GM21367 (cell line): ENCODE results near the gene STUM.

Experiments used
- ATAC-seq: cut with Tn5 transposase; IDR thresholded peaks from one replicate; pipeline ENCODE4 v1.9.1; 2021; ENCODE audit not compliant: unreplicated experiment

STUM gene

DNA sequence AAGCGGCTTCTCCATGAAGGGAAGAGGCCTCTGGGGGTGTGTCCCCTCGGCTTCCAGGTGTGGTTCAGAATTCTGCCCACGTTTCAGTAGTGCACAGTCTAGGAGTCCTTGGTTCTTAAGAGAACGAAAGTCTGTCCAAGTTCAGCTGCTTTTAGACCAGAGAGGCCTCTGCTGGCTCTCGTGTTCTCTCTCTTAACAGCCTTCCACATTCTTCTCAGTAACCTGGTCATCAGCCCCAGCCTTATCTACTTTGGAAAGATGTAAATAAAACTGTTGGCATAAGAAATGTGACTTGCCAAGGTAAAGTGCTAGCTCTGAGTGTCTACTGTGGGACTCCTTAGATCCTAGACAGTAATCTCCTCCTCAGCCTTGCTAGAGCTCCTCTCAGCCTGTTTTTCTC is 15.3 kb upstream of the STUM start:
- no peak for ATAC-seq

DNA sequence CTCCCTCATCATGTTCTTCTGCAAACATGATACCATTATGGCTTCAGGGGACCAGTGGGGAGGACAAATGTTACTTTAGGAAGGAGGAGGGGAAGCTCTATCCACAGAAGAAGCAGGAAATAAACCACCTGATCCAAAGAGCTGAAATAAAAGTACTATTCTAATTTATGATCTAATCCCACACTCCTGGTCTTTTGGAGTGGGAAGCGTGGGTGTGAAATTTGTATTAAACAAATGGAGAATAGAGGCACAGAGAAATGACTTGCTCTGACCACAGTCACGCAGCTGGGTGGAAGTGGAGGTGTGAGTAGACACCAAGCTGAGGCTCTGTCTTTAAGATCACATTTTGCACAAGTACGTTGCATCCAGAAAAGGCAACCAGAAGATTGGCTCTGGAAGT is 14.5 kb upstream of the STUM start:
- ATAC-seq, result no peak

DNA sequence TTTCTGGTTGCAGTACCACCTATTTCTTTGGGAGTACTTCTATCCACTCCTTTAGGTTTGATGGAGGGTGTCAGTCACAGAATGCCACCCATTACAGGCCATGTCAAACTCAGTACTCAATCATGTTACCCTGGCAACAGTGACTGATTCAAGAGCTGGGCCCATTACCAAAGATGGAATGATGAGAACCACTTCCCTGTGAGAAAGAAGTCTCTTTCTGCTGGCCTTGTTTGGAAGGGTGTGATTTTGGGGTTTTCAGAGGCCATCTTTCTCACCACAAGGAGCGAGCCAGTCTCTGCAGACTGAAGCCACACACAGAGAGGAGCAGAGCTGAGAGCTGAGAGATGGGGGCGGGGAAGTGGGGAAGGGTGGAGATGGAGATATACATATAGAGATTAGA is 13.9 kb upstream of the STUM start:
- ATAC-seq, result no peak

DNA sequence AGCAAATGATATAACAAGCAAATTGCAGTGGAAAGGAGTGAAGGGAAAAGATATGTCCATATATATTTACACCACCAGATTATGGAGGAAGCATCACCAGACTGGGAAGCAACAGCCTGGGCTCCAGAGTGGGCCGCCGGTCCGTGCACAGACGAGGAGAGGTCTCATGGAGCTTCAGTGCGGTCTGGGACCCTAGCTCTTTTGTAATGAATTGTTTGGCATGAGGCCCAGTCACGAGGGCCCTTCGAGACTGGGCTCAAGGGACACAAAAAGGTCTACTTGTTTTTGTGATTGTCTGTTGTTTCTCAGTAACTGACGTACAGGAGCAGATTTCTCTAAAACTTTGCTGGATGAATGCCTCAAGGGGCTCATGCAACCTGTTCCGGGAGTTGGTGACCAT is 12.9 kb upstream of the STUM start:
- ATAC-seq, result no peak

DNA sequence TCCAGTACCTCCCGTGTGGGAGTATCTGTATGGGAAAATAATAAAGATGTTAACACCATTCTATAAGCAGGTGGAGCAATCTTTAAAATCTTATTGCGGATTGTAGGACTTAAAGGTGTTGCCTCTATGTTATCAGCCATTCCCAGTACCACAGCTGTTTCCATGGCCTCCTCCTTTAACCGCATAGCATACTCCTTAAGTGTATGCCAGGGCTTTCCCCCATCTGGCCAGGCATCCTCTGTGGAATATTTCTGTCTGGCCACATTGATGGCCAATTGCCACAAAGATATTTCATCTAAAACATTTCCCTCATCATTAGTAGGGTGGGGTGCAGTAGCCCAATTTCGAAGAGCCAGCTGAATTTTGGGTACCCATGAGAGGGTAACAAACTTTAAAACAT is 7.3 kb upstream of the STUM start:
- no peak for ATAC-seq

DNA sequence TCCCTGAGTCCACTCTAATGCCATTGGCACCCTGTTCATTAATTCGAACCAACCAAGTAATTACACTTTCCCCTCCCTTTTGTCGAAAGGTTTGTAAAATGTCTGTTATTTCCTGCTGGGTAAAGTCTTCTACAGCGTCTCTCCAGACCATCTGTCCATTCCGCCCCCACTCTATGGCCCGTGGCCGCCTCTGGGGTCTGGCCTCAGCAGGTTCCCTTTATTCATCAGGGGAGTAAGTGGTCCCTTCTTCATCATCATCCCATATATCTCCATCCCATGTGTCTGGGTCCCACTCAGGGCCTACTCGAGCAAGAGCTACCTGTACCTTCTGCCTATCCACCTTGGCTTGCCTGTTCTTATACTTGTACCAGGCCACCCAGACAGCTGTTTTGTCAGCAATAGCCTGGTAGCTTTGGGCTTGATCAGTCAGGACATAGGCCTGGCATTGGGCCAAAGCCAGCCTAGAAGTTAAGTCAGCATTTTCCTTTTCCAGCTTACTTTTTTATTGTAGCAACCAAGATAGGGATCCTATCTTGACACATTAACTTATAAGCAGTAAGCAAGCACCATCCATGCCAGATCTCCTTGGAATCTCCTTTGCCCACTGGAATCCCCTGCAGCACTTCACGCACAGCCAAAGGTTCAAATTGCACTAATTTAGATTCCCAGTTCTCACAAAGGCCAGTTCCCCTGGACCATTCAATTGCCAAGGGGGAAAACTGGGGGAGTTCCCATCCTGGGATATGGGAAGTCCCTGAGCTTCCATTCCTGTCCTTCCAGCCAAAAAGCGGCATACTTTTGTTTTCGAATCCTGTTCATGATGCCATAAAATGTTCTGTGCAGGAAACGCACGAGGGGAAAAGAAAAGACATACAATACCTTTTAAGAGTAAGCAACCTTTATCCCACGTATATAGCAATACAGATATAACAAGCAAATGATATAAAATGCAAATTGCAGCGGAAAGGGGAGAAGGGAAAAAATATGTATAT is 6.6 kb upstream of the STUM start:
- ATAC-seq, result no peak

DNA sequence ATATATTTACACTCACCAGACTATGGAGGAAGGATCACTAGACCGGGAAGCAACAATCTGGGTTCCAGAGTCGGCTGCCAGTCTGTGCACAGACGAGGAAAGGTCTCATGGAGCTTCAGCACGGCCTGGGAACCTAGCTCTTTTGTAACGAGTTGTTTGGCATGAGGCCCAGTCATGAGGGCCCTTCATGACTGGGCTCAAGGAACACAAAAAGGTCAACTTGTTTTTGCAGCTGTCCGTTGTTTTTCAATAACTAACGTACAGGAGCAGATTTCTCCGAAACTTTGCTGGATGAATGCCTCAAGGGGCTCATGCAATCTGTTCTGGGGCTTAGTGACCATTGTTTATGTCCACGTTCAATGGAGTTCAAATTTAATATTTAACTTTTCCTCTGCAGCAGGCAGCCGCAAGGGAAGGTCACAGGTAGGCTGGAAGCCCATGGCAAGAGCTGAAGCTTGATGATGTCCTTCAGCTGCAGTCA is 5.9 kb upstream of the STUM start:
- ATAC-seq, result no peak

DNA sequence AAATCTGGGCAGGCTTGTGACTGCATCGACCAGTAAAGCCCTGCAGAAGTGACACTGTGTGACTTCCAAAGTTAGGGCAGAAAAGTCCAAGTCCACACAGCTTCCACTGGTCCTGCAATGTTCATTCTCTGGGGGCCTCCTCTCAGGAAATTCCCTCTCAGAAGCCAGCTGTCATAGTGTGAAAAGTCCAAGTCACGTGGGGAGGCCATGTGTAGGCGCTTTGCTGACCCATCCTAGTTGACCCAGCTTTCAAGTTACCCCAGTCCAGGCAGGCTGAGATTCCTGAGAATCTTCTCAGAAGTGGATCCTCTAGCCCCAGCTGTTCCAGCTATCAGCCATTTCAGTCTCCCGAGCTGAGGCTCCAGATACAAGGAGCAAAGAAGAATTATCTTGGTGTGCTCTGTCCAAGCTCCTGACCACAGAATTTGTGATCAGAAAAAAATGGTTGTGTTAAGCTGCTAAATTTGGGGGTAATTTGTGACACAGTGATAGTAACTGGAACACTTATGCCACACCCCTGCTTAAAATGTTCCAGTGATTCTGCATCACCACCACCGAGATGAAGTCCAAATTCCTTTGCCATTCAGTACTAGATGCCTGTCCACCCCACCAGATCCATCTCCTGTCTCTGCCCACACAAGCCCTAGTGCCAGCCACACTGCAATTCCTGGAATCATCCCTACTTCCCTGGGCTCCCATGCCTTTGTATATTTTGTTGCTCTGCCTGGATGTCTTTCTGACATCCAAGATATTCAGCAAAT is 2.5 kb upstream of the STUM start:
- ATAC-seq, result no peak

DNA sequence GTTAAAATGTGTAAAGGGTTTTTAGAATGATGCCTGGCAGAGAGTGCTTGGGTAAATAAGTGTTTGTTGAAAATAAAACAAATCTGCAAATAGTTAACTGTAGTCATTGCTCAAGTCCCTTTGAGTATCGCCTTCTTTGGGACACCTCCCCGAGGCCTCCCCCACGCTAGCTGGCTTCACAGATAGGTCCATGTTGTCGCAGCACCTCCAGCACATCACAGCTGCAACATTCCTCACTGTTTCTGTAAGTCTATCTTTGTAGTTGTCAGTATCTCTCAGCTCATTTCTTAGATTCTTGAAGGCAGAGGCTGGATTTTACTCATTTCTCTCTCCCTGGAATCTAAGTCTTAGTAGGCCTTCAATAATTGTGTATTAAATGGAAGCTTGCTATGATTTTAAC is 1.6 kb upstream of the STUM start:
- ATAC-seq, result no peak

DNA sequence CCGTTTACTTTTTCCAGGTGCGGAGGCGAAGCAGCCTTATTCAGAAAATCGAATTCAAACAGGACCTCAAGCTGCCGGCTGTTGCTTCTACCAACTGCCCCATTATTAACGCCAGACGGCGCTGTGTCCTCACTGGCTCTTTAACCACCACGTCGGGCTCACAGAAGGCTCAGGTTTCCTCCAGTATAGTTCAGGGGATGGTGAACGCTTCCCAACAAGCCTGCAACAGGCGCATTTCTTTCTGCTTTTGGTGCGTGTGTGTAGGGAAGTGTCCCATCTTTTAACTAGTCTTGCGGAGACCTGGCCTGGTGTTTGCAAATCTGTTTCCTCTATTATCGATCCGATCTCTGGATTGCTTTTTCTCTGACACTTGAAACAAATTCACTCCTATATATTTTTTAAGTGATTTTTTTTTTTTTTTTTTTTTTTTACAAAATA is 791 bp upstream of the STUM start:
- no peak for ATAC-seq

DNA sequence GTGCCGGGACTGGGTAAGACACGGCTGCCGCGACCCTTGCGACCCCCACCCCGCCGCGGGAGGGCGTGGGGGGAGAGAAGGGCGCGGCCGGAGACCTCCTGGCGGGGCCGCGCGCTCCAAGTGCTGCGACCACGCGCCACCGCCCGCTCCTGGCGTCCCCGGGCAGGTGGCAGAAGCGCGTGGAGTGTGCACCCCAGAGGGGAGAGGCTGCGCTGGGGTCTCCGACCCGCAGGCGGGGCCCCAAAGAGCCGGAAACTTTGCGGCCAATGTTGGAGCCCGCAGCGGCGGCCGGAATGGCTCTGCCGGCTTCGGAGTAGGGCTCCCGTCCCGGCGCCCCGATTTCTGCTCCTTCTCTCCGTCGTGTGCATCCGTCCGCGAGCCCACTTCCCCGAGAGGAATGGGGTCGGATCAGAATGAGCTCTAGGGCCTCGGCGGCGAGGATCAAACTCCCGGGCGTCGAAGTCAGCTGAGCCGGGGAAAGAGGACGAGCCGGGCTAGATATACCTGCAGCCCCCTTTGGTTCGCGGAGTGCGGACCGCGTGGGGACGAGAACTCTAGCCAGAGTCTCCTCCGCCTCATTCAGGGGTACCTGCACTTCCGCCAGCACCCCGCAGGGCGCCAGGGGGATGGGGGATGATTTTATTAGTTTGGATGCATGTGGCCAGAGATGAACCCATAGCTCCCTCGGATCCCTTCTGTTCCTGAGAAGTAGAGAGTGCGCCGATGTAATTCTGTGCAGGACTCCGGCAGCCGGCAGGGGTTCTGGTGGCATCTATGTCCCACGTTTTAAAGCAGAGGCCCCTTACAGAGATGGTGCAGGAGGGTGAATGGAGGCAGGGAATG is 751 bp downstream of the STUM start:
- ATAC-seq, result no peak

DNA sequence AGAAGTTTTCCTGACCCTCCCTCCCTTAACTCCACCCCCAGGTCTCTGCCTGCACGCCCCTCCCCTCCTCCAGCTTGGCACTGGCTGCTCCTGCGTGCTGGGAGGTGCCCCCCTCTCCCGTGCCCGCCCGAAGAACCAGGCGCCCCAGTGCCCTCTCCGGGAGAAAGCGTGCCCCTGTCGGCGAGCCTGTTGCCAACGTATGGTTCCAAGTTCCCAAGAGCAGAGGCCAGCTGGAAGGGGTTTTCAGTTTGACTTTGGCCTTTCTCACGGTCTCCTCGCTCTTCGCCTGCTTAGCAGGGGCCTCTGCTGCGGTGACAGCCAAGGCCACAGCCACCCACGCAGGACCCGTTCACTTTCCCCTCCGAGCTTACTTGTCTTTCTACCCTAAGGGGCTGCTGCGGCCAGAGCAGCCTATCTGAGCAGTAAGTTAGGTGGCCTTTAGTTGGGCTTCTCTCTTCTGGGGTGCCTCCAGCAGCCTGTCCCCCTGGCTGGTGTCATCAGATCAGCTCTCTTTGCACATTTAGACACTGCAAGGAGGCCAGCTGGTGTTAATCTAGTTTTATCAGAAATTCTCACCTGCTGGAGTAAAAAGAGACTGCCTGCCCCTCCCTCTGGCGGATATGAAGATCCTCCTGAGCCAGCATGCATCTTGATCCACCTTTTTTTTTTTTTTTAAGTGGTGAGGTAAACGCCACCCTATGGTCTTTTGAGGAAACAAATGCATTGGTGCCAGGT is 1.5 kb downstream of the STUM start:
- ATAC-seq, result no peak

DNA sequence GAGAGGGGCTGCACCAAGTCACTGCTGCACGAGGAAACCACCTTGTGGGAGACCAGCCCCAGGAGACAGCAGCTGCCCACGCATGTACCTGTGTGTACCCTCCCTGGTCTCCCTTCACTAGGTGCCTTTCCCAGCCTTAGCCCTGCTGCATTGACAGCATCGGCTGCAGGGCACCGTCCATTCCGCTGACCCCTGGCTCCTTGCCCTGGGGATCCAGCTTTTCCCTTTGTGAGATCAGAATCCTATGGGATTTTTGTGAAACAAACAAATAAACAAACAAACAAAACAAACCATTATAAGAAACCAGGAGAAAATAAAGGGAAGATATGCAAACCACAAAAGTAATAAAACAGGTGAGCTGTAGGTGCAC is 2.1 kb downstream of the STUM start:
- no peak for ATAC-seq

DNA sequence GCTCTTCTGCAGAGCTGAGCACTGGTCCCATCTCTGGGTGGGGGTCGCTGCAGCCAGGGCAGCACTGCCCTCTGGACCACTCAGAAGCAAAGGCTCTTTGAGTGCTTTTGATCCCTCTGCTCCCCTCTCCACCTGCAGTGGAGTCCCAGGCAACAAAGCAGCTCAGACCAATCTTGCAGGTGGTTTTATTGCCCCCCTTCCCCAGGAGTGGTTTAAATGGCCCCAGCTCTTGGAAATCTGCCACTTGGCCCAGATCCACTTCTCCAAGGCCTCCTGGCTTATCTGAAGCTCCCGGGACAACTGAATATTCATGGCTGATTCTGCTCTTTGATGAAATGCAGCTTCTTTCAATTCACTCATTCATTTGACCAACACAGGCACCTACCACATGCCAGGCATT is 2.7 kb downstream of the STUM start:
- no peak for ATAC-seq

DNA sequence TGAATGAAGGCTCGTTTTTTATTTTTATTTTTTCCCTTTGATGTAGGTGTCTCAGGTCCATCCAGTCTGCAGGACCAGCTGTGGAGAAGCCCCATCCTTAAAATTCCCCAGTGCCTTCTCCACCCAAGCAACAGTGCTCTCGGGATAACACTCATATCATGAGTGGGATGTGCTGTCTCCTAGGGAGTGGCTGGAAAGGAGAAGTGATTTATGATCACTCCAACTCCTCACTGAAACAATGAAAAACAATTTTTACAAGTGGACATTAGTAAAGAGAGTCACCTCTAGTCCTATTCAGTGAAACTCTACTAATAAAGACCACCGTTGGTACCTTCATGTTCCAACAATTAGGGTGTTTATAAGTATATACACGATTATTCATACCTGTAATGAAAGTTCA is 3.5 kb downstream of the STUM start:
- no peak for ATAC-seq

DNA sequence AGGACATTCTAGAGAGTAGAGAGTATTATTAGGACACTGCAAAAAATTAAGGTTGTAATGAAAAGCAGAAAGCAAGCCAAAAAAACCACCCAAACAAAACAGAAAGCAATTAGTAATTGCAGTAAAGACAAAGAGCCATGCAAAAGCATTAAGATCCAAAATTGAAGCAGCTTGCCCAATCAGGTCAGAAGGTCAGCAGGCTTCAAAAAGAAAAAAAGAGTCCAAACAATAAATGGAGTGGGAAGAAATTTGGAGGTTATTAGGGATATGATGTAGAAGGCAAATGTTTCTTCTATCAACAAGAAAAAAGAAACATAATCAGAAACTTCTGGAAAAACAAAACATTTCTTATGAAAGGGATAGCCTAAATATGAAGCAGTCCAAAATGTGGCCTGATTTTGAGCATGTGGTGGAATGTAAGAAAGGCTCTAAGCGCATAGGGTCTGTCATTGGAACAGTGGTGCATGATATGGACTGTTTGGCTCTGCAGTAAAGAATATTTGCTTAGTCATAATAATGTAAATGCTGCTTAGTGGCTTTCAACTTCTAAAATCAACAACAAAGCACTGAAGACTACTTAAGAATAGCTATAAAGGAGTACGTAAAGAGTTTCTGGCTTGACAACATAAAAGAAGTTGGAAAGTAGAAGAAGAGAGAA is 4.8 kb downstream of the STUM start:
- ATAC-seq, result no peak

DNA sequence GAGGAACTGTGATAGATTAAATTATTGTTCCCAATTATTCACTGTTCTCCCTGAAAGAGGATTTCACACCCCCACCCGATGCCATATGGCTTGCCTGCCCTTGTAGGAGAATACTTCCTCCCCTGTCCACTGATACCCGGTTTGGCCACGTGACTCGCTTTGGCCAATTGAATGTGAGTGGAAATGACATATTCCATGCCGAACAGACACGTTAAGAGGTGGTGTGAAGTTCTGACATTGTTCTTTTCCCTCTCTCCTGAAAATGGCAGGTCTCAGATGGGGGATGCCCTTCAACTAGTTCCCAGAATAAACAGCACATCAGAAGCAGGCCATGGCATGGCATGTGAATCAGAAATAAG is 5.3 kb downstream of the STUM start:
- ATAC-seq, result no peak

DNA sequence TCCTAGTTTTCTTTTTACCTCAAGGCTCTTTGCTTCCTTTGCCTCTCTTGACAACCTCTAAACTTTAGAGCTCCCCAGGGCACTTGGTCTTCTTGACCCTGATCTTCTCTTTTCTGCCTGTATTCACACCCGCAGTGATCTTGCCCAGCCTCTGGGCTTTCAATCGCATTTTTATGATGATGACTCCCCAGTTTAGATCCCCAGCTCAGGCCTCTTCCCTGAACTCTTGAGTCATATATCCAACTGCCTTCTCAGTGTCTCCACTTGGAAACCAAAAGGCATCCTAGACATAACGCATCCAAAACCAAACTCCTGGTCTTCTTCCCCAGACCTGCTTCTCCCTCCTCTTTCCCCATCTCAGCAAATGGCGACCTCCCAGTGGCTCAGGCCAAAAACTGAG is 6.5 kb downstream of the STUM start:
- ATAC-seq, result no peak

DNA sequence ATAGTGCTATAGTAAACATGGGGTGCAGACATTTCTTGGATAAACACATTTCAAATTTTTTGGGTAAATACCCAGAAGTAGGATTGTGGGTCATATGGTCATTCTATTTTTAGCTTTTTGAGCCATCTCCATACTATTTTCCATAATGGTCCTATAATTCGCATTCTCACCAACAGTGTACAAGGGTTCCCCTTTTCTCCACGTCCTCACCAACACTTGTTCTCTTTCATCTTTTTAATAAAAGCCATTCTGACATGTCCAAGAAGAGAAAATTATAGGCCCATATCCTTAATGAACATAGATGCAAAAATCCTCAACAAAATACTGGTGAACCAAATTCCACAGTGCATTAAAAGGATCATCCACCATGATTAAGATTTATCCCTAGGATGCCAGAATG is 8.9 kb downstream of the STUM start:
- no peak for ATAC-seq

DNA sequence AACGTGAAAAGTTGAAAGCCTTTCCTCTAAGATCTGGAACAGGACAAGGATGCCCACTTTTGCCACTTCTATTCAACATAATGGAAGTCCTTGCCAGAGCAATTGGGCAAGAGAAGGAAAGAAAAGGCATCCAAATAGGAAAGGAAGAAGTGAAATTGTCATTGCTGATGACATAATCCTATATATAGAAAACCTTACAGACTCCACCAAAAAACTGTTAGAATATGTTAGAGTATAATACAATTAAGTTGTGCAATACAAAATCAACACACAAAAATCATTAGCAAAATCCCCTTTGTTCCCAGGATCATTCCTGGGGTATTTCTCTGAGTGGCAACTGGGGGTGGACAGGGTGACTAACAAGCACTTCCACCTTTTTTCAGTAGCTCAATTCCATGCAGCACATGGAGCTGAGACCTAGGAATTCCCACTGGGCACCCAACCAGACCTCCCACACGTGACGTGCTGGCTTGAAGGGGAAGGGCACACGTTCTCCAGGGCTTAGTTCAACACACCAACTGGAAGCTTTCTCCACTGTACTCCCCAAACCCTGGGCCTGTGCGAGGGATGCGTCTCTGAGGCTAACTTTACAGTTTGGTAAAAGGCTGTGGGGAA is 9.6 kb downstream of the STUM start:
- ATAC-seq, result no peak
